ENCODE measurements around the gene LRRK1. TPM values are rescaled to one million over a fixed set of nuclear protein-coding genes. Genes with fewer than 3 reads are reported as not detected.

The LRRK1 gene
- total and polyA plus RNA-seq, 2 experiments from 2014 or later, result 2.6 to 4.5 TPM

- no peak overlapping the region for H3K27ac ChIP-seq (ENCODE audit: low read depth)
- 0 out of 2 replicates have a peak overlapping the region, but pooled peaks have one; percentile 10 for H2AFZ ChIP-seq
- H3F3A ChIP-seq (replicated peaks; ENCODE audit: low read depth), result no peaks in the 10 kb centered on the region
- no peaks in the 10 kb centered on the region for H3K27me3 ChIP-seq (ENCODE audit: insufficient read depth)
- H3K9me2 ChIP-seq (ENCODE audit: insufficient read depth), result no peaks in the 10 kb centered on the region
- Mint-ChIP-seq H3K4me1 (no peaks in the 10 kb centered on the region), H3K27ac (no peak overlapping the region), H3K9me3 (no peaks in the 10 kb centered on the region), H3K36me3 (ENCODE audit: low read depth) (no peaks in the 10 kb centered on the region), H3K27me3 (ENCODE audit: insufficient read depth, low read depth, poor library complexity) (no peaks in the 10 kb centered on the region), H3K4me3 (no peak overlapping the region)
- TF ChIP-seq POLR2AphosphoS5 (IDR thresholded peaks at IDR 0.05; ENCODE audit: low read depth), result no peak
- no peak for TF ChIP-seq ZNF462 (CRISPR knock-in tag; IDR thresholded peaks at IDR 0.05)
- no peak for TF ChIP-seq CREB1 (CRISPR knock-in tag; IDR thresholded peaks at IDR 0.05; ENCODE audit: low read depth)
- TF ChIP-seq CTCF (conservative IDR thresholded peaks at IDR 0.05; ENCODE audit: low read depth in 2 of 2), result no peak
- TF ChIP-seq ZNF331 (CRISPR knock-in tag; IDR thresholded peaks at IDR 0.05; ENCODE audit: low read depth), result no peak
- TF ChIP-seq EZH2phosphoT487 (IDR thresholded peaks at IDR 0.05; ENCODE audit: unreplicated experiment), result no peak
- no peak for TF ChIP-seq ETS1 (IDR thresholded peaks at IDR 0.05)
- TF ChIP-seq JUNB (IDR thresholded peaks at IDR 0.05; ENCODE audit: unreplicated experiment), result no peak
- no peak for TF ChIP-seq EZH2 (IDR thresholded peaks at IDR 0.05; ENCODE audit: low read depth, unreplicated experiment)
- TF ChIP-seq REST (IDR thresholded peaks at IDR 0.05; ENCODE audit: unreplicated experiment), result no peak
- TF ChIP-seq ZNF114 (CRISPR knock-in tag; IDR thresholded peaks at IDR 0.05), result no peak
- TF ChIP-seq NANOG (IDR thresholded peaks at IDR 0.05; ENCODE audit: borderline replicate concordance), result no peak
- TF ChIP-seq STAT1 (IDR thresholded peaks at IDR 0.05; ENCODE audit: unreplicated experiment), result no peak
- no peaks in the 10 kb centered on the region for H3K4me1 ChIP-seq (ENCODE audit: insufficient read depth)
- ATAC-seq (no peak), DNase-seq (ENCODE audit: low spot score) (no peak)
- no peak overlapping the region for H3K4me2 ChIP-seq
- H3K4me3 ChIP-seq, result no peak overlapping the region
- no peaks in the 10 kb centered on the region for H4K20me1 ChIP-seq (replicated peaks; ENCODE audit: insufficient read depth)
- H3K36me3 ChIP-seq (ENCODE audit: insufficient read depth), result no peaks in the 10 kb centered on the region
- no peaks in the 10 kb centered on the region for H3K79me2 ChIP-seq (replicated peaks; ENCODE audit: insufficient read depth)
Observed at GRCh38 chr15:100941536-100941935, 22.4 kb downstream of the LRRK1 start.

Data from GM23338 (cell line).